ENCODE measurements around the gene SLC49A3.

SLC49A3 gene

DNA sequence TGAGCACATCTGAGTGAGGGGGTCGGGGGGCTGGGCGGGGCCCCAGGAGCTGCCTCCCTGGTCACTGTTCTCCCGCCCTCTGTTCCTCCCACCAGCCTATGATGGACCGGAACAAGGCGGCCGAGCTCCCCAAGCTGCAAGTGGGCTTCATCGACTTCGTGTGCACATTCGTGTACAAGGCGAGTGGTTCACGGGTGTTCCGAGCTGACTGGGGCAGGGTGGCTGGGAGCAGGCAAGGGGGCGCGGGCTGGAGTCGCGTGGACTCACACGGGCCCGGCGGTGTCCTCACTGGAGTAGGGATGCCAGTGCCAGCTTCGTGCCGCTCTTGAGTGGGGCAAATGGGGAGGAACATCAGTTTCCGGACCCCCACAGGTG, 22.5 kb downstream of the SLC49A3 start:
- no peak for DNase-seq (ENCODE audit: low spot score)

DNA sequence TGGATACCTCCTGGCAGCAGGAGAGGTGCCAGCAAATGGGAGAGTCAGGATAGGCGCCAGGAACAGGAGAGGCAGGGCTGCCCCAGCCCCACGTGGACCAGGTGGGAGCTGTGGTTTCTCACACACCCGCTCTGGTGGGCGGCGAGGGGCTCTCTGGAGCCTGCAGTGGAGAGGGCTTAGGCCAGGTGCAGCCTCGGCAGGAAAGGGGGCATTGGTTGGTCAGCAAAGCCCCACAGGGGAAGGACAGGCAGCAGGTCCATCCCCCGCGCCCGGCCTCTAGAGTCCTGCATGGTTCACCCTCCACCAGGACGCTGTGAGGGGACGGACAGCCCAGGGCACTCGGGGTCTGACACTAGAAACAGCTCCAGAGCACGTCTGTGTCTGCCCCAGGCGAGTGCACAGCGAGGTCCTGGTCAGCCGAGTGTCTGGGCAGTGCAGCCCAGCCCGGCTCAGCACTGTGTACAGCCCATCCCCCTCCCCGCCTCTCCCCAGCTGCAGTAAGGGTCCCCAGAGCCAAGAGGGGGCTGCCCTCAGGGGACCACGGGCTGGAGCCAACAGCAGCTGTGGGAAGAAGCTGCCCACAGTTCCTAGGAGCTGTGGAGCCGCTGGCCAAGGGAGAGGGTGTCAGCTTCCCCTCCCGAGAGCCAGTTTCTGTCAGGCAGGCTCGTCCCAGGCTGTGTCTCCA, 23.1 kb downstream of the SLC49A3 start:
- DNase-seq (ENCODE audit: low spot score): no peak

DNA sequence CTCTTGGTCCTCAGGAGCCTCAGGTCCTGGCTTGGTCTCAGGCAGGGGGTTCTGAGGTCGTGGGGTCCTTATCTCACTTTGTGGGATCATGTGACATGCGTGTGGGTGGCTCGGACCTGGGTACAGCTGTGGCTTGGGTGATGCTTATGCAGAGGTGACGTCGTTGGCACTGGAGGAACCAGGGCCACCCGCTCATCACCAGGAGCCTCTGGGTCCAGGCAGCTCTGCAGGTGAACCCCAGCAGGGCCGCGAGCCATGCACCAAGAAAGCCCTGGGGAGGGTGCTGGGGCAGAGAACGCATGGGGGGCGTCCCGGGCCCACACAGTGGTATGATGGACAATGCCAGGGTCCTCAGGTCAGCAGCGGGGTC, 23.6 kb downstream of the SLC49A3 start:
- no peak for DNase-seq (ENCODE audit: low spot score)

DNA sequence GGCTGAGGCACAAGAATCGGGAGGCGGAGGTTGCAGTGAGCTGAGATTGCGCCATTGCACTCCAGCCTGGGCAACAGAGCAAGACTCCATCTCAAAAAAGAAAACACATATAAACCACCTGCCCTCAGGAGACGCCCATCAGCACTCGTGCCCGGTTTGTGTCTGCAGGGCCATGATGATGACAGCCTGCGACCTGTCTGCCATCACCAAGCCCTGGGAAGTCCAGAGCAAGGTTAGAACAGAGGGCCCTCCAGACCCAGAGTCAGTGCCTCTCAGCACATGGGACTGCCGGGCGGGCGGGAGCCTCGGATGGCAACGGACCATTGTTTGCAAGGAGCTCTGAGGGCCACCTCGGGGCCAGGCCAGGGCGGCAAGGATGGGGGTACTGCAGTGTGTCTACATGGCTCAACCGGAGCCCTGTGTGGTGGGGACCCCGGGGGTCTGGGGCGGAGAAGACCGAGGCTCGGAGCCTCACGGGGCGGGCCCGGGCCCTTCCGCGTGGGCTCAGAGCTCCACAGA, 24.2 kb downstream of the SLC49A3 start:
- DNase-seq (ENCODE audit: low spot score): no peak

DNA sequence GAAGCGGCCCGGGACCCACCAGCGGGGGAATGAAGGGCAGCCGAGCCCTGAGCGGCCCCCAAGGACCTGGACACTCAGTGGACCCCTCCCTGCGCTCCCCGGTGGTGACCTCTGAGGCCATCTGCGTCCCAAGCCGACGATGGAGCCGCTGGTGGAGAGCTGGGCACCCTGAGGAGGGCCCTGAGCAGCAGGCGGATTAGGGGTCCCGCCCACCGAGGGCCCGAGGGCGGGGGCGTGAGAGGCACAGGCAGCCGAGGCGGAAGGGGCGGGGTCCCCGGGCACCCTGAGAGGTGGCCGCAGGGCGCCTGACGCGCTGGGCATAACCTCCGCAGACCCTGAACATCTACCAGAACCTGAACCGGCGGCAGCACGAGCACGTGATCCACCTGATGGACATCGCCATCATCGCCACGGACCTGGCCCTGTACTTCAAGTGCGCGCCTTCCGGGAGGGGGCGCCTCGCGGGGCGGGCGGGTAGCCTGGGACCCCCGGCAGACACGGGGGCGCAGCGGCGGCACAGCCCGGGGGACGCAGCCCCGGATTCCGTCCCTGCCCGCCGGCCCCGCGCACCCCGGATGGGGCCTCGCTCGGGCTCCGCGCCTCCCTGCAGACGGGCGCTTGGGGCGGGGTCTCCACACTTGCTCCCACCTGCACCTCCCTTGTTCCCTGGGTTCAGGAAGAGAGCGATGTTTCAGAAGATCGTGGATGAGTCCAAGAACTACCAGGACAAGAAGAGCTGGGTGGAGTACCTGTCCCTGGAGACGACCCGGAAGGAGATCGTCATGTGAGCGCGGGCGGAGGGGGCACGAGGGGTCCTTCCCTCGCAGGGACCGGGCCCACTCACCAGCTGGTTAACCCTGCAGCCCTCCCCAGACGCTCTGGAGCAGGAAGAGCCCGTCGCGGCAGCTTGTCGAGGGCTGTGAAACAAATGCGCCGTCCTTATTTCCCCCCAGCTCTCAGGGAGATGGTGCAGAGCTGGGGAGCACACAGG, 25.2 kb downstream of the SLC49A3 start:
- no peak for DNase-seq (ENCODE audit: low spot score)

DNA sequence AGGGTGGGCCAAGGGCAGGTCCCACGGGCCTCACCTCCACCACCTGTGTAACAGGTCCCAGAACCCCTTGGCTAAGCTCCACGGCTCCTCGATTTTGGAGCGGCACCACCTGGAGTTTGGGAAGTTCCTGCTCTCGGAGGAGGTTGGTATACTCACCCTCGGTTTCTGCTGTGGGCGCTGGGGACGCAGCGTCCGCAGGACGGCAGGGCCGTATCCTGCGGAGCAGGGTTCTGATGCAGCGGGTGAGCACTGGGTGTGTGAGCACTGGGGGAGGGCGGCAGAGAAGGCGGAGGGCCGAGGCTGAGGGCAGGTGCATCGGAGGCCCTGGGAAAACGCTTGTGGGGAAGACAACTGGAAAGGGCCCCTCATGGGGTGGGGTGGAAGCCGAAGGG, 25.9 kb downstream of the SLC49A3 start:
- no peak for DNase-seq (ENCODE audit: low spot score)

DNA sequence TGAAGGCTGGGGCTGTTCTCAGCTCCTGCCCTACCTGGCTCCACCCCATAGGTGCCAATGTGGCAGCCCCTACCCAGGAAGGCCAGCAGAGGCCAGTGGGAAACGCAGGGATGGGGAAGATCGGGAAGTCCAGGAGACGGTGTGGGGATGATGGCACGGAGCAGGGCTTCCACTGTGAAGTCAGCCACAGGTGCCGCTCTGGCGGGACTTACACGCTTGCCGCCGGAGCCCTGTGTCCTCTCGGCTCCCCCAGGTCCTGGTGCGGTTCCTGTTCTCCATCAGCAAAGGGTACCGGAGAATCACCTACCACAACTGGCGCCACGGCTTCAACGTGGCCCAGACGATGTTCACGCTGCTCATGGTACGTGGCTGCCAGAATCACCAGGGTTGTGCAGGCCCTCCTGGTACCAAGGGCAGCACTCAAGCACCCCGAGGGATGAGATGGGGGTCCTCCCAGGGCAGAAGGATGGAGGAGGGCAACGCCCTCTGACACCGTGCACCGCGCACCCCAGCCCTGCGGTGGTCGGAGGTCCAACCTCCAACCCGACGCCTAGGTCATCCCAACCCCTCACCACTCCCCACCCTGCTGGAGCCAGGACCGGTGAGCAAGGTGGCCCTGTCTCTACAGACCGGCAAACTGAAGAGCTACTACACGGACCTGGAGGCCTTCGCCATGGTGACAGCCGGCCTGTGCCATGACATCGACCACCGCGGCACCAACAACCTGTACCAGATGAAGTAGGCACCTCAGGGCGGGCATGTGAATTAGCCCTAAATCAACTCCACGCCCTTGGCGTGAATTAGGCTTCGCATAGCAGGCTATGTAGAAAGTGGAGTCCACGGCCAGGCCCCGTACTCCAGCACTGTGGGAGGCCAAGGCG, 26.8 kb downstream of the SLC49A3 start:
- DNase-seq (ENCODE audit: low spot score): no peak

DNA sequence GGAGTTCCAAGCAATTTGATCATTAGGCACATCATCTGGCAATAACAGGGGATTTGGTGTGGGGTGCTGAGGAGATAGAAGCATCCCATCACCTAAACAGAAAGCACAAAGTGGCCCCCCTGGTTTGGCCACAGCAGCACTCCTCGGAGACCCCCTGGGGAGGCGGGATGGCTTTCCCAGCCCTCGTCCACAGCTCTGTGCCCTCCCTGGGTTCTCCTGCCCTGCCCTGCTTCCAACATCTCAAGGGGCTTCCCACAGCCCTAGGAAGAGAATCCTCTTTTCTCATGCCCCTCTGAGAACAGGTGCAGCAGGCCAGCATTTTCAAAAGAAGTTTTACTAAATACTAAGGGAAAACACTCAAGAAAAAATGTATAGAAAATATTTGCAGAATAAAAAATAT, 27.7 kb downstream of the SLC49A3 start:
- DNase-seq (ENCODE audit: low spot score): no peak

DNA sequence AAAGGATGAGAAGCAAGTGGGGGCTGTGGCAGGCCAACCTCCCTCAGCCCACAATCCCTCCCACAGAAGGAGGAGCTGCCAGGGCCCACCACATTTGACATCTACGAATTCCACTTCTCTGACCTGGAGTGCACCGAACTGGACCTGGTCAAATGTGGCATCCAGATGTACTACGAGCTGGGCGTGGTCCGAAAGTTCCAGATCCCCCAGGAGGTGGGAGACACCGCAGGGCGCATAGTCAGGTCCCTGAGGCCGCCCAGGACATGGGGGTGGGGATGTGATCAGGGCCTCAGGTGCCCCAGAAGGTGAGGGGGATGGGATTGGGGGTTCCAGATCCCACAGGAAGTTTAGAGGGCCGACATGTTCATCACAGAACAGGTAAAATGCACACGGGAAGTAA, 28.6 kb downstream of the SLC49A3 start:
- no peak for DNase-seq (ENCODE audit: low spot score)

DNA sequence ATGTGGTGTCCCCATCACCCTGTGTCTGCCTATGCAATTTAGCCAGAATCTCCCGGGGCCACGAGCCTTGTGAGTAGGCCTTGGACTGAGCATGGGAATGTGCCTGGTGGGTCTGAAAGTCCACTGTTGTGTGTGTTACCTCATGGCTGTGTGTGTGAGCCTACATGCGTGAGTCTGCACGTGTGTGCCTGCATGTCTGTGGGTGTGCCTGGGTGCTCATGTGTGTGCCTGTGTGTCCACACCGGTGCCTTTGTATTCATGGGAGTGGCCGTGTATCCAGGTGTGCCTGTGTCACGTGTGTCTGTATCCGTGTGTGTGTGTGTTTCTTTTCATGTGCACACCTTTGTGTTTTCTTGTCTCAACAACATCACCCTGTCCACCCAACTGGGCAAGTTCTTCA, 29.1 kb downstream of the SLC49A3 start:
- DNase-seq (ENCODE audit: low spot score): no peak

DNA sequence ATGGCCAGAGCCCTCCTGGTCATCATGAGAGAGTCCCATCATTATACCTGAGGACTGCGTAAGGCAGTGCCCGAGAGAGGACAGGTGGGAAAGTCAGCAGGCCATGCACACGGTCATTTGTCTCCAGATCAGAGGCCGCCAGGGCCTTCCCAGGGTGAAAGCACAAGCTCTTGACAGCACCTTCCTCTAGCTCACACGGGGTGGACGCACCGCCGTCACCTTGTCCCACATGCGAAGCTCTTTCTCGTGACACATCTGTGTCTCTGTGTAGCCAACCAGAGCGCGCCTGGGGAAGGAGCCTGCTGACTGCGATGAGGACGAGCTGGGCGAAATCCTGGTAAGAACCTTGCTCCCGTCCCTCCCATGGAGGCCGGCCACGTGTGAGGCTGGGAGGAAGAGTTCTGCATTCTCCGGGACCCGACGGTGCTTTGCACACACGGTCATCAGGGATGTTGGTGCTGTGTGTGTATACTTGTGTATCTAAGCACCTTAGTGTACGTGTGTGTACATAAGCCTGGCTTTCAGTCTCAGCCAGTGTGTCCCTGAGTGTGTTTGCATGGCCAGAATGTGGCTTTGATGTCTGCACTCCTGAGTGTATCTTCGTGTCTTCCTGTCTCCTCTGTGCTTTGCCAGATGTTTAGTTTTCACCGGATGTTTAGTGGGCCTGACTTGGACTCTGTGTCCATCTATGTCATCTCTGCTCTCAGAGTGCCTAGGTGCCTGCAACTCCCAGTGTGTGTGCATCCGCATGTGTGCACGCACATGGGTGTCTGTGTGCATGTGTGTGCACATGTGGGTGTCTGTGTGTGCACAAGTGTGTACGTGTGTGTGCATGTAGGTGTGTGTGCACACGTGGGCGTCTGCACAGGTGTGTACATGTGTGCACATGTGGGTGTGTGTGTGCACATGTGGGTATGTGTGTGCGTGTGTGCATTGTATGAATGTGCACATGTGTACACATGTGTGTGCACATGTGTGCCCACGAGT, 30.0 kb downstream of the SLC49A3 start:
- no peak for DNase-seq (ENCODE audit: low spot score)

DNA sequence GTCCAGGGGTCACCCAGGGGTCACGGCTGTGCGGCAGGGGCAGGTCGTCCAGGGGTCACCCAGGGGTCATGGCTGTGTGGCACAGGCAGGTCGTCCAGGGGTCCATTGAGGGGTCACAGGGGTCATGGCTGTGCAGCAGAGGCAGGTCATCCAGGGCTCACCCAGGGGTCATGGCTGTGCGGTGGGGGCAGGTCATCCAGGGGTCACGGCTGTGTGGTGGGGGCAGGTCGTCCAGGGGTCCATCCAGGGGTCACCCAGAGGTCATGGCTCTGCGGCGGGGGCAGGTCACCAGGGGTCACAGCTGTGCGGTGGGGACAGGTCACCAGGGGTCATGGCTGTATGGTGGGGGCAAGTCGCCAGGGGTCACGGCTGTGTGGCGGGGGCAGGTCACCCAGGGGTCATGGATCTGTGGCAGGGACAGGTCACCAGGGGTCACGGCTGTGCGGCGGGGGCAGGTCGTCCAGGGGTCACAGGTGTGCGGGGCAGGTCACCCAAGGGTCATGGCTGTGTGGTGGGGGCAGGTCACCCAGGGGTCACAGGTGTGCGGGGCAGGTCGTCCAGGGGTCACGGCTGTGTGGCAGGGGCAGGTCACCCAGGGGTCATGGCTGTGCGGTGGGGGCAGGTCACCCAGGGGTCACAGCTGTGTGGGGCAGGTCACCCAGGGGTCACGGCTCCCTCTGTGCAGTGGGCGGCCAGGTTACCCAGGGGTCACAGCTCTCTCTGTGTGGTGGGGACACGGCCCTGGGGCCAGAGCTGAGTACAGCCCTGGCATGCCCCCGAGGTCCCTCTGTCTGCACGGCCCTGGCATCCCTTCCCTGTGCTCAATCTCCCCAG, 30.9 kb downstream of the SLC49A3 start:
- DNase-seq (ENCODE audit: low spot score): no peak

DNA sequence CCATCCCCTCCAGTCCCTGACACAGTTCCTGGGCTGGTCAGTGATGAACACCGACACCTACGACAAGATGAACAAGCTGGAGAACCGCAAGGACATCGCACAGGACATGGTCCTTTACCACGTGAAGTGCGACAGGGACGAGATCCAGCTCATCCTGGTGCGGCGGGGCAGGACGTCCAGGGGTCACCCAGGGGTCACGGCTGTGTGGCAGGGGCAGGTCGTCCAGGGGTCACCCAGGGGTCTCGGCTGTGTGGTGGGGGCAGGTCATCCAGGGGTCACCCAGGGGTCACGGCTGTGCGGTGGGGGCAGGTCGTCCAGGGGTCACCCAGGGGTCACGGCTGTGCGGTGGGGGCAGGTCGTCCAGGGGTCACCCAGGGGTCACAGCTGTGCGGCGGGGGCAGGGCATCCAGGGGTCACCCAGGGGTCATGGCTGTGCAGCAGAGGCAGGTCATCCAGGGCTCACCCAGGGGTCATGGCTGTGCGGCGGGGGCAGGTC, 31.6 kb downstream of the SLC49A3 start:
- DNase-seq (ENCODE audit: low spot score): no peak

DNA sequence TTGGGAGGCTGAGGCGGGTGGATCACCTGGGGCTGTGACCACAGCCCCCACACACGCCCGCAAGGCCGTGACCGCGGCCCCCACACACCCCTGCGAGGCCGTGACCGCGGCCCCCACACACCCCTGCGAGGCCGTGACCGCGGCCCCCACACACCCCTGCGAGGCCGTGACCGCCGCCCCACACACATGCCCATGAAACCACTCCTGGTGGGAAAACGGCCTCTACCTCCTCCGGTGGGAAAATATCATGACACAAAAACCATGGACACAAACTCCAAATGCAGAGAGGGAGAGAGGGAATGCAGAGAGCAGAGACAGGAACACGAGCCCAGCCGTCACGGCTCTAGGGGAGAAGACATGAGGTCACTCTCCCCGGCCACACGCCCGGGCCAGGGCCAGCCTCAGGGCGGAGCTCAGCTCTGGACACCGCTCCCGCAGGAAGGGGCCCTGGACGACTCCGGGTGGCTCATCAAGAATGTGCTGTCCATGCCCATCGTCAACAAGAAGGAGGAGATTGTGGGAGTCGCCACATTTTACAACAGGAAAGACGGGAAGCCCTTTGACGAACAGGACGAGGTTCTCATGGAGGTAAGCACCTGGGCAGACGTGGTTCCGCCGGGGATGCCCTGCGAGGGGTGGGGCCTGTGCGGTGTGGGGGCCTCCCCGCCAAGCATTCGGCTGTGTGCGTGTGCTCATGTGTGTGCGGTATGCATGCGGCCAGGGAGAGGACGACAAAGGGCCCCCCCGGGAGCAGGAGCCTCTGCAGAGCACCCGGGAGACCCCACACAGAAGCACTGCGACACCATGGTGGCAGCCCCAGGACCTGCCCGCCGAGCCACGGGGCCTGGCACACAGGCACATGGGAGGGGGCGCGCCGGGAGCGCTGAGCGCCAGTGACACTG, 32.3 kb downstream of the SLC49A3 start:
- no peak for DNase-seq (ENCODE audit: low spot score)

DNA sequence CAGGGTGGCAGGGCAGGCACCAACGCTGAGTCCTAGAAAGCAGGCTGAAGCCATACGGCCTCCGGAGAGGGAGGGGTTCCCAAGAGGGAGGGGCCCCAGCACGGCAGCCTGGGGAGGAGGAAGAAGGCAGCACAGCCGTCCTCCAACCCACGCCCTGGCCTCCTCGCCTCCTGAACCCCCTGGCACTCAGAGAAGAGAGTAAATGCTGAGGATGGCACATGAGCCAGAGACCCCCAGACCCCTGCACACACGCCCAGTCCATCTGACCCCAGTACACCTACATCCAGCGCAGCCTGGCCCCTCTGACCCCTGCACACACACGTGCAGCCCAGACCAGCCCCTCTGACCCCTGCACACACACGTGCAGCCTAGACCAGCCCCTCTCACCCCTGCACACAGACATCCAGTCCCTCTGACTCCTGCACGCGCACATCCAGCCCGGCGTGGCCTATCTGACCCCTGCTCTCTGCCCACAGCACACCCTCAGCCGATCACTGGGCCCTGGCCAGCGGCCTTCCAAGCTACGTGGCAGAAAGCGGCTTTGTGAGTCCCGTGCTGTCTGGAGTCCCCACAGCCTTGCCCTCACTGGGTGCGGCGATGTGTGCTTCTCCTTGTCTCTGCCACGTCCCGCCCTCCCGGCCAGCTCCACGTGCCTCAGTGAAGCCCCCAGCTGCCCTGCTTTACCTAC, 33.3 kb downstream of the SLC49A3 start:
- DNase-seq (ENCODE audit: low spot score): no peak

DNA sequence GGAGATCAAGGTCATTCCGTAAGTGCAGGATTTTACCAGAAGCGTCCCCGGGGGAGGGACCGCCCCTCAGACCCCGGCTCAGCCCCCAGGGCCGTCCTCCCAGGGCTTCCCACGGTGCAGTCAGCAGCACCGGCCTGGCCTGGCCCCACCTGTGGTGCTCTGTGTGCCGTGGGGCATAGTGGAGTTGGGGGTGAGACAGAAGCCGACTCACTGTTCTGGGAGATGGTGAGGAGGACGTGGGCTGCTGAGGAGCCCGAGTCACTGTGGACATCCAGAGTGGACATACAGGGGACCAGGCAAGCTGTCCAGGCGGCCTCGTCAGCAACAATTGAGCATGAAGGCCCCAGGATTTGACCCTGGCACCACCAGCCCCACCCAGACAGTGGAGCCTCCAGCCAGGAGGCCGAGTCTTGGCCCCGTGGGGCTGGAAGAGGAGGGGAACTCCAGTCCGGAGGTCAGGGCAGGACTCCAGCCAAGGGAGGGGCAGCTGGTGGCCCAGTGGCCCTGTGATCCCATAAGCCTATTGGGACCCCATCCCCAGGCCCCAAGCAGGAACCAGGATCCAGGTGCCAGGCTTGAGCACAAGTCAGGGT, 34.0 kb downstream of the SLC49A3 start:
- DNase-seq (ENCODE audit: low spot score): no peak

DNA sequence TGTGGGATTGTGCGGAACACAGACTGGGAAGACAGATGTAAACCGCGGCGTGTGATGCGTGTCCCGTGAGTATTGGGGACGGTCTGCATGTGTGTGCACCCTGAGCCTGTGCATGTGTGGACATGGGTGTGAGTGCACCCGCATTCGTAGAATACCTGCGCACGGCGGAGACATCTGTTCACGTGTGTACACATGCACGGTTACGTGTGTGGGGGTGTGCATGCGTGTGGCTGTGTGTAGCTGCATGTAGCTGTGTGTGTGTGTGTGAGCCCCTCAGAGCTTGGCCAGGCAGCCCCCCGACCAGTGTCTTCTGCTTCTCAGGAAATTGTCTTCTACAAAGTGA, 34.5 kb downstream of the SLC49A3 start:
- no peak for DNase-seq (ENCODE audit: low spot score)
